Measurements from ENCODE around the gene SYT6.

DNA sequence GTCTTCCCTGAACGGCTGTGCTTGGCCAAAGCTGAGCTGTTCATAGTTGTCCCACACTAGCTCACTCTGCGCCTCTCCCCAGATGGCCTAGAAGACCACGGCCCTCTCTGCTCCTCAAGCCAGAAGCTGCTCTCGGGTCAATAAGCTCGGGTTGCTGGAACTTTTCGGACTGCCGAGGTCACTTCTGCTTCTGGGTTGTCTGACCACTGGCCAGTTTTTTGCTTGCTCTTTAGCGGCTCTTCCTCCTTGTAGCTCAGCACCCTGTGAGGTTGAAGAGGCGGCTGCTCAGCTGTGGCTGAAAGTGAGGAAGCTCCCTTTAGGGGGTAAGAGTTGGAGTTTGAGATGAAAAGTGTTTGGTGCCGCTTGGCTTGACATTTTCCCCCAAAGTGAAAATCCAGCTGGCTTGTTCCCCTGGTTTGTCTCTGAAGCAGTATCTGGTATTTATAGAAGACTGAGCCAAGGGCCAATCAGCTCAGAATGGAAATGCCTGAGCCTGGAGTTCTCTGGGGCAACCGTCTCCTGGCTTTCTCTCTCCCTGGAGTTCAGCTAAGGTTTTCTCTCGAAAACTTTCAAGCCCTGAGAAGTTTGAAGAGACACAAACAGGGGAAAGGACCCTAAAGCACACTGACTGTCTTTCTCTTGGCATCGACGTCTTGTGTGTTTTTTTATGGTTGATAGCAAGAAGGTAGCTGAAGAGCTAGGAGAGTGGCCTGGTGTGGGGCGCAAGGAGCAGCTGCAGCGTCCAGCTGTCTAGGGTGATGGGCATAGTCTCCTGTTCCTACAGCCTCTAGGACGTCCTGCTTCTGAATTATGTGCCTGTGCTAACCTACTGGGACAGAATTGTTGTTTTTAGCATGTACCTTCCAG lies 72.0 kb downstream of the SYT6 start:
- TF ChIP-seq, protein P1, sequence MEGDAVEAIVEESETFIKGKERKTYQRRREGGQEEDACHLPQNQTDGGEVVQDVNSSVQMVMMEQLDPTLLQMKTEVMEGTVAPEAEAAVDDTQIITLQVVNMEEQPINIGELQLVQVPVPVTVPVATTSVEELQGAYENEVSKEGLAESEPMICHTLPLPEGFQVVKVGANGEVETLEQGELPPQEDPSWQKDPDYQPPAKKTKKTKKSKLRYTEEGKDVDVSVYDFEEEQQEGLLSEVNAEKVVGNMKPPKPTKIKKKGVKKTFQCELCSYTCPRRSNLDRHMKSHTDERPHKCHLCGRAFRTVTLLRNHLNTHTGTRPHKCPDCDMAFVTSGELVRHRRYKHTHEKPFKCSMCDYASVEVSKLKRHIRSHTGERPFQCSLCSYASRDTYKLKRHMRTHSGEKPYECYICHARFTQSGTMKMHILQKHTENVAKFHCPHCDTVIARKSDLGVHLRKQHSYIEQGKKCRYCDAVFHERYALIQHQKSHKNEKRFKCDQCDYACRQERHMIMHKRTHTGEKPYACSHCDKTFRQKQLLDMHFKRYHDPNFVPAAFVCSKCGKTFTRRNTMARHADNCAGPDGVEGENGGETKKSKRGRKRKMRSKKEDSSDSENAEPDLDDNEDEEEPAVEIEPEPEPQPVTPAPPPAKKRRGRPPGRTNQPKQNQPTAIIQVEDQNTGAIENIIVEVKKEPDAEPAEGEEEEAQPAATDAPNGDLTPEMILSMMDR (IDR thresholded peaks at IDR 0.05), result no peak
- no peak for TF ChIP-seq POLR2A (IDR thresholded peaks at IDR 0.05)
